ENCODE measurements around the gene NTF3.

NTF3 gene

DNA sequence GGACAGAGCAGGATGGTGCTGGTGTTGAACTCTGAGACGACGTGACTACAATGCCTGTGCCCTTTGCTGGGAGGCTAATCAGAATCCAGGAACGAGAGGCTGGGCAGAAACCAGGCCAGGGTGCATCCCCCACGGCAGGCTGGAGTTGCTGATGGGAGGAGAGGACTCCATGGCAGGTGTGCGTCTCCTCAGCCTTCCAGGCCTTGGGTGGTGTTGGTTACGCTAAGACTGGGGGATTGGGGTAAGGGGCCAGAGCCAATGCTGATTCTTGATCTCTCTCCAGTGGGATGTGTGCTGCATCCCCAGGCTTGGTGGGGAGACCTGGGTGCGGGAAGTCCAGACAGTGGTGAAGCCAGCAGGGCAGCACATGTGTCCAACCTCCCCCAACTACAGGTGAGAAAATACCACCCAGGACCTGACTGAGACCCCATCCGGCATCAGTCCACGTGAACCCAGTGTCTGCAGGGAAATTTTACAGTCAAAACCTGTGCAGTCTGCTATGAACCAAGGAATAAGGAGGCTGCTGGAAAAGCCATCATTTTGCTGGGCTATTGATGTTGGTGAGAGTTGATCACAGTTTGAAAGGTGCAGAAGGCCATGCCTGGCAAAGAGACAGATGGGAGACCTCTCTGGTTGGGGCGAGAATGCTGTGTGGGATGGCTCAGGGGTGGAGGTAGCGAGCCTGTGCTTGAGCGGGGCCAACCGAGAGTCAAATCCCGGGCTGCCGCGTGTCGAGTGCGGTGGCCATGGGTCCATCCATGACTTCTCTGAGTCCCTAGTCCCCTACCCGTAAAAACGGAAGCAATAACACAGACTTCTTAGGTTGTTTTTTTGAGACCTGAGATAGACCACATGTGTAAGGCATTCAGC, 89.8 kb downstream of the NTF3 start:
- no peak for DNase-seq (ENCODE audit: low read depth)
- TF ChIP-seq, protein P1, sequence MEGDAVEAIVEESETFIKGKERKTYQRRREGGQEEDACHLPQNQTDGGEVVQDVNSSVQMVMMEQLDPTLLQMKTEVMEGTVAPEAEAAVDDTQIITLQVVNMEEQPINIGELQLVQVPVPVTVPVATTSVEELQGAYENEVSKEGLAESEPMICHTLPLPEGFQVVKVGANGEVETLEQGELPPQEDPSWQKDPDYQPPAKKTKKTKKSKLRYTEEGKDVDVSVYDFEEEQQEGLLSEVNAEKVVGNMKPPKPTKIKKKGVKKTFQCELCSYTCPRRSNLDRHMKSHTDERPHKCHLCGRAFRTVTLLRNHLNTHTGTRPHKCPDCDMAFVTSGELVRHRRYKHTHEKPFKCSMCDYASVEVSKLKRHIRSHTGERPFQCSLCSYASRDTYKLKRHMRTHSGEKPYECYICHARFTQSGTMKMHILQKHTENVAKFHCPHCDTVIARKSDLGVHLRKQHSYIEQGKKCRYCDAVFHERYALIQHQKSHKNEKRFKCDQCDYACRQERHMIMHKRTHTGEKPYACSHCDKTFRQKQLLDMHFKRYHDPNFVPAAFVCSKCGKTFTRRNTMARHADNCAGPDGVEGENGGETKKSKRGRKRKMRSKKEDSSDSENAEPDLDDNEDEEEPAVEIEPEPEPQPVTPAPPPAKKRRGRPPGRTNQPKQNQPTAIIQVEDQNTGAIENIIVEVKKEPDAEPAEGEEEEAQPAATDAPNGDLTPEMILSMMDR (IDR thresholded peaks at IDR 0.05; ENCODE audit: control insufficient read depth, insufficient read depth, low read depth, low read length, missing control alignments): no peak
- H3K4me3 ChIP-seq (ENCODE audit: control insufficient read depth, low read depth, low read length): no peak overlapping the region

DNA sequence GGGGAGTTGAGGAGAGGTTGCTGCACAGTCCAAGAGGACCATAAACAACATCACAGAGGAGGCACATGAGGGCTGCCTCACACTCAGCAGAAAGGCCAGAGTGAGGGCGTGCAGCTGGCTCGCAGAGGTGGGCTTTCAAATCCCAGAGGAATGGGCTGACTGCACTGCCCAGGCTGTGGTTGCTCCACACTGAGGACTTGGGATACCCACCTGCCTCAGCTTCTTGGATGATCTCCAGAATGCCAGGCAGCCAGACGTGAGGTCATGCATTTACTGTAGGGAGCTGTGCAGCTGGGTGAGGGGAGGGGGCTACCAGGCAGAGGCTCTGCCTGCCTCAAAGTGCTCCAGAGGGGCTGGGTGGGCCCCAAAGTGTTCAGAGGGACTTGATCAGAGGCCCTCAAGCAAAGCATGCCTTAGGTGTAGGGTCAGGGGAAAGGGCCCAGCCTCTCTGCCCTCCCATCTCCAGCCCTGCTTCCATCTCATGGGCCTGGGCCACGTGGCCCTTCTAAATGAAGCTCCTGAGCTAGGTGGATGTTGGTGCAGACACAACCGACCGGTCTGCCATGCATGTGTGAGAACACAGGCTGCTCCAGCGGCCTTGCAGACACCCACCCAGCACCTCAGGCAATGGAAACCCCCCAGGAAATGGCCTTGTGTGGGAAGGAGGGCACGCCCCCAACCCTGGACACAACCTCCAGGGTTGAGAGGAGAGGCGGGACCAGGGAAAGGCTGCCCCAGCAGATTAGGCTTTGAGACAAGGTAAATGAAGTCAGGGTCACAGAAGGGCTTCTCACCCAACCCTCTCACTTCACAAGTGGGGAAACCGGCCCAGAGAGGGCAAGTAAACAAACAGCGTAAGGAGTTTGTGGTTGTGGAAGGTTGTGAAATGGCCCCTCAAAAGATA, 90.8 kb downstream of the NTF3 start:
- DNase-seq (ENCODE audit: low read depth): no peak
- no peak overlapping the region for H3K4me3 ChIP-seq (ENCODE audit: control insufficient read depth, low read depth, low read length)
- TF ChIP-seq, protein P1 (IDR thresholded peaks at IDR 0.05; ENCODE audit: control insufficient read depth, insufficient read depth, low read depth, low read length, missing control alignments): no peak

DNA sequence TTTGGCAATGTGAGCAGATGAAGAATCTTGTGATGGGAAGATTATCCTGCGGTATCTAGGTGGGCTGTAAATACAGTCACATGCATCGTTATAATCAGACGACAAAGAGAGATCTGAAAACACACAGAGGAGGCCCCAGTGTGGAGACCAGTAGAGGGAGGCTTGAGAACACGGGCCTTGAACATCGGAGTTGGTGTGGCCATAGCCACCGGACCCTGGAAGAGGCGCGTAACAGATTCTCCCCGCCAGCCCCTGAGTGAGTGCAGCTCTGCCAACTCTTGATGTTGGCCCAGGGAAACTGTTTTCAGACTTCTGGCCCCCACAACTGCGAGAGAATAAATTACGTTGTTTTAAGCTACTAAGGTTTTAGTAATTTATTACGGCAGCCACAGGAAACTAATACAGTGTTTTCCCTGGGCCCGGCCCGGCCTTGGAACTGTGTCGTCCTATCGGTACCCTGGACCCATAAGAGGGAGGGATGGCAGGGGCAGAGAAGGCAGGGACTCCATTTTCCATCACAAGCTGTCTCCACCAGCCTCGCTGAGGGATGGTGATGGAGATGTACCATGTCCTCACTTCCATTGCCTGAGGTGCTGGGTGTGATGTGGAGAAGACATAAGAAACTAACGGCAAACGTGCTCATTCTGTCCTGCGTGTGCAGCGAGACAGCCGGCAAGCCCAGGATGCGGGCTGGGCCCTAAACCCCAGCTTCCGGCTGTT, 91.6 kb downstream of the NTF3 start:
- no peak for DNase-seq (ENCODE audit: low read depth)
- H3K4me3 ChIP-seq (ENCODE audit: control insufficient read depth, low read depth, low read length): no peak overlapping the region
- TF ChIP-seq, protein P1 (IDR thresholded peaks at IDR 0.05; ENCODE audit: control insufficient read depth, insufficient read depth, low read depth, low read length, missing control alignments): no peak

DNA sequence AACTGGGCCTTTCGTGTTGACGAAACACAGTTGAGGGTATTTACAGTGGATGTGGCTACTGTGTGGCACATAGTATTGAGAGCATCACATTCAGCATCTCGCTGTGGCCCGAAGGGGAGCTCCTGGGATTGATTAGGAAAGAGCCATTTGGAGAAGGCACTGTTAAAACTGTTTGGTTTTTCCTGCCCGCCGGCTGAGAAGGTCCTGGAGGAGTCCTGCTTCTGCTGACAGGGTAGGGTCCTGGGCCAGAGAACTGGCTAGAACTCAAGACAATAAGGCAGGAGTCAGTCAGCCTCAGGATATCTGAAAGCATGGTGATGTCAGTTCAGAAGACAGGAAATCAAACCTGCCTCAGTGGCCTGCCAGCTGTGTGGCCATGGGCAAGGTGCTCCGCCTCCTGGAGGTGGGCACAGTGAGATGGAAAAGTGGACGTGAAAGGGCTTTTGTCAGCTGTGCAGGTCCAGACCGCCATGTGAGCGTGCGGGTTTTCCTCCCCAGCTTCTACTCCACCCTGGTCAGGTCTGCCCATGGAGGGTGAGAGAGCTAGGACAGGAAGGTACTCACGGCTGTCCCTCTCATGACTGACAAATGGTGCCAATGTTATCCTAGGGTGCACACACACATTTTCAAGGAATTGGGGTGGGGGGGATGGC, 92.3 kb downstream of the NTF3 start:
- TF ChIP-seq, protein P1 (IDR thresholded peaks at IDR 0.05; ENCODE audit: control insufficient read depth, insufficient read depth, low read depth, low read length, missing control alignments): no peak
- no peak for DNase-seq (ENCODE audit: low read depth)

DNA sequence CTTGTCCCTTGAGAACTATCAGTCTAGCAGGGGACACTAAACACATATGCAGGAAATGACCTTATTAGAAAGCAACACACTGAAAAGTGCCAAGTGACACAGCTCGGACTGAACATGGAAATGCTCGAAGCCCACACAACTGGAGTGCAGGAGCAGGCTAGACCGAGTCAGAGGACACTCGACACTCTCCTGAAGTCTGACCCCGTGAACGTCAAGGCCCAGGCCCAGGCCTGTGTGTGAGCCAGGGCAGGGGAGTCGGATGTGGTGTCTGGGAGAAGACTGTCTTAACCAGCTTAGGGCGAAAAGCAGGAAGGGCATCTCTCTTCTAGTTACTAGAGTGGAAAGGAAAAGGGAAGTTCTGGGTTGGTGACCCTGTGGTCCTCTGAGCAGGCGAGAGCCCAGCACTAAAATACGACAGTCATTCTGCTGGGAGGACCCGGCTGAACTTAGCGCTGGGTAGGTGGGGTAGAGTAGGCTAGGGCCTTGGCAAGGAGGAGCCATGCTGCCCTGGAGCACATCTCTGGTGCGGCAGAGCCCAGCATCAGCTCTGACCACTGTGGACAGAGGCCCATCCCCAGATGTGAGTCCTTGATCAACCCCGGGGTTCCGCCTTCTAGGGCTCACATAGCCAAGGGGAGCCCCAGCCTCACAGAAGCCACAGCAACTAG, 93.0 kb downstream of the NTF3 start:
- TF ChIP-seq, protein P1 (IDR thresholded peaks at IDR 0.05; ENCODE audit: control insufficient read depth, insufficient read depth, low read depth, low read length, missing control alignments): no peak
- no peak overlapping the region for H3K4me3 ChIP-seq (ENCODE audit: control insufficient read depth, low read depth, low read length)

More for the DNA sequence above, 92.3 kb downstream of the NTF3 start:
- H3K4me3 ChIP-seq (ENCODE audit: control insufficient read depth, low read depth, low read length): no peak overlapping the region

More for the DNA sequence above, 93.0 kb downstream of the NTF3 start:
- no peak for DNase-seq (ENCODE audit: low read depth)
